ENCODE measurements around the gene TRMU.
A peak's percentile ranks its signal among the peaks of the same experiment; 100 is the strongest.

- TF ChIP-seq, protein P1, sequence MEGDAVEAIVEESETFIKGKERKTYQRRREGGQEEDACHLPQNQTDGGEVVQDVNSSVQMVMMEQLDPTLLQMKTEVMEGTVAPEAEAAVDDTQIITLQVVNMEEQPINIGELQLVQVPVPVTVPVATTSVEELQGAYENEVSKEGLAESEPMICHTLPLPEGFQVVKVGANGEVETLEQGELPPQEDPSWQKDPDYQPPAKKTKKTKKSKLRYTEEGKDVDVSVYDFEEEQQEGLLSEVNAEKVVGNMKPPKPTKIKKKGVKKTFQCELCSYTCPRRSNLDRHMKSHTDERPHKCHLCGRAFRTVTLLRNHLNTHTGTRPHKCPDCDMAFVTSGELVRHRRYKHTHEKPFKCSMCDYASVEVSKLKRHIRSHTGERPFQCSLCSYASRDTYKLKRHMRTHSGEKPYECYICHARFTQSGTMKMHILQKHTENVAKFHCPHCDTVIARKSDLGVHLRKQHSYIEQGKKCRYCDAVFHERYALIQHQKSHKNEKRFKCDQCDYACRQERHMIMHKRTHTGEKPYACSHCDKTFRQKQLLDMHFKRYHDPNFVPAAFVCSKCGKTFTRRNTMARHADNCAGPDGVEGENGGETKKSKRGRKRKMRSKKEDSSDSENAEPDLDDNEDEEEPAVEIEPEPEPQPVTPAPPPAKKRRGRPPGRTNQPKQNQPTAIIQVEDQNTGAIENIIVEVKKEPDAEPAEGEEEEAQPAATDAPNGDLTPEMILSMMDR (IDR thresholded peaks at IDR 0.05 in 4 of 5, conservative IDR thresholded peaks at IDR 0.05 in 1 of 5) = no peak
- TF ChIP-seq POLR2A (IDR thresholded peaks at IDR 0.05) = peak in 1 of 2 donors; percentile 14
These were observed 41.8 kb upstream of the TRMU start for GRCh38 chr22:46293577-46294260.

Measured in gastrocnemius medialis (tissue), 4 donors.